Right ventricle myocardium superior (tissue), 1 donor: ENCODE data around the gene RBM4. TPM values are rescaled to one million over a fixed set of nuclear protein-coding genes. Genes with fewer than 3 reads are reported as not detected.

Source experiments
- total RNA-seq: library from RNA; stranded (reverse); fragmentation: NEBNext Ultra II Directional; extraction: Animal tissue kit (Norgen Biotek cat#: 25700); gene quantifications from one replicate; pipeline ENCODE4 v1.2.1, GENCODE V29; 2021
- donor health status: DM: no; HTN: yes; CAD: no; lungs with severe emphysema.

The RBM4 gene
- total RNA-seq, 1 donor from 2014 or later: 73.4 TPM

Other genes starting within 250 kb of the RBM4 start
- gene NPAS4, start 217.7 kb upstream of the RBM4 start, total RNA-seq: not detected
- 52.6 TPM for gene MRPL11, start 199.9 kb upstream of the RBM4 start, total RNA-seq
- 8.9 TPM for gene PELI3, start 171.8 kb upstream of the RBM4 start, total RNA-seq
- 11.1 TPM for gene DPP3, start 158.3 kb upstream of the RBM4 start, total RNA-seq
- 12.1 TPM for gene BBS1, start 128.1 kb upstream of the RBM4 start, total RNA-seq
- gene ZDHHC24, start 92.7 kb upstream of the RBM4 start, total RNA-seq: 4.4 TPM
- gene ACTN3, start 91.8 kb upstream of the RBM4 start, total RNA-seq: not detected
- 59.3 TPM for gene CTSF, start 70.1 kb upstream of the RBM4 start, total RNA-seq
- gene CCDC87, start 45.6 kb upstream of the RBM4 start, total RNA-seq: 0.24 TPM
- 25.8 TPM for gene CCS, start 45.5 kb upstream of the RBM4 start, total RNA-seq
- gene RBM14, start 22.1 kb upstream of the RBM4 start, total RNA-seq: 28.7 TPM
- gene RBM4B, start 39.2 kb downstream of the RBM4 start, total RNA-seq: 11.2 TPM
- gene SPTBN2, start 90.5 kb downstream of the RBM4 start, total RNA-seq: 1.3 TPM
- gene RCE1, start 204.7 kb downstream of the RBM4 start, total RNA-seq: 6.2 TPM
- 20.5 TPM for gene LRFN4, start 218.4 kb downstream of the RBM4 start, total RNA-seq